GM18873 (cell line): Measurements from ENCODE around the gene ZNF772.

Experiments used
- ATAC-seq: cut with Tn5 transposase; IDR thresholded peaks from one replicate; pipeline ENCODE4 v1.9.1; 2021; ENCODE audit warnings: mild to moderate bottlenecking, moderate library complexity, moderate number of reproducible peaks; ENCODE audit not compliant: unreplicated experiment, low FRiP score

The ZNF772 gene

GRCh38 chr19:57436417-57436816, 40.9 kb downstream of the ZNF772 start:
- no peak for ATAC-seq

- peak; percentile 96 for ATAC-seq
Observed at GRCh38 chr19:57435062-57435978, 42.0 kb downstream of the ZNF772 start, which contains the start of gene ZNF749. Gene ZNF749 (plus strand): TSS chr19:57435325. CDS start chr19:57435579, 254 bp downstream.

- no peak for ATAC-seq
Observed at GRCh38 chr19:57434386-57435061, 42.8 kb downstream of the ZNF772 start.

- no peak for ATAC-seq
Observed at GRCh38 chr19:57421037-57421436, 56.3 kb downstream of the ZNF772 start.

- no peak for ATAC-seq
Observed at GRCh38 chr19:57419439-57419838, 57.9 kb downstream of the ZNF772 start.
